Cerebellar nuclear complex (tissue), 1 donor: ENCODE measurements around the gene ATG2A.

Experiments used
- DNase-seq, 2 experiments: peaks; one replicate each; lab custom pipeline; 2025; lab: John Stamatoyannopoulos, UW

Gene ATG2A

DNA sequence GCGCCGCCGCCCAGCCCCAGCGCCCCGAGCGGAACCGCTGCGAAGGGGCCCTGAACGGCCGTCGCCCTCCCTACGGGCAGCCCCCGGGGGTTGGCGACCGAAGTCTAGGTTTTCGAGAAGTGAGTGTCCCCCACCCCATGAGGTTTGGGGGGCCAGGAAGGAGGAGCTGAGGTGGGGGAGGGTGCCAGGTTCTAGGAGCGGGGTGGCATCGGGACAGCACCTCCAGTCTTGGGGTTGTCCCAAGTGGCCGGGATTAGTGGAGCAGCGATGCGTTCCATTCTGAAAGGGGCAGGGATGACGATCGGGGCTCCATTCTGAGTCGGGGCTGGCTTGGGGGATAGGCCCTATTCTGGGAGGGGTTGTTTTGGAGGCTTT lies 7.9 kb upstream of the ATG2A start:
- no peak for DNase-seq

DNA sequence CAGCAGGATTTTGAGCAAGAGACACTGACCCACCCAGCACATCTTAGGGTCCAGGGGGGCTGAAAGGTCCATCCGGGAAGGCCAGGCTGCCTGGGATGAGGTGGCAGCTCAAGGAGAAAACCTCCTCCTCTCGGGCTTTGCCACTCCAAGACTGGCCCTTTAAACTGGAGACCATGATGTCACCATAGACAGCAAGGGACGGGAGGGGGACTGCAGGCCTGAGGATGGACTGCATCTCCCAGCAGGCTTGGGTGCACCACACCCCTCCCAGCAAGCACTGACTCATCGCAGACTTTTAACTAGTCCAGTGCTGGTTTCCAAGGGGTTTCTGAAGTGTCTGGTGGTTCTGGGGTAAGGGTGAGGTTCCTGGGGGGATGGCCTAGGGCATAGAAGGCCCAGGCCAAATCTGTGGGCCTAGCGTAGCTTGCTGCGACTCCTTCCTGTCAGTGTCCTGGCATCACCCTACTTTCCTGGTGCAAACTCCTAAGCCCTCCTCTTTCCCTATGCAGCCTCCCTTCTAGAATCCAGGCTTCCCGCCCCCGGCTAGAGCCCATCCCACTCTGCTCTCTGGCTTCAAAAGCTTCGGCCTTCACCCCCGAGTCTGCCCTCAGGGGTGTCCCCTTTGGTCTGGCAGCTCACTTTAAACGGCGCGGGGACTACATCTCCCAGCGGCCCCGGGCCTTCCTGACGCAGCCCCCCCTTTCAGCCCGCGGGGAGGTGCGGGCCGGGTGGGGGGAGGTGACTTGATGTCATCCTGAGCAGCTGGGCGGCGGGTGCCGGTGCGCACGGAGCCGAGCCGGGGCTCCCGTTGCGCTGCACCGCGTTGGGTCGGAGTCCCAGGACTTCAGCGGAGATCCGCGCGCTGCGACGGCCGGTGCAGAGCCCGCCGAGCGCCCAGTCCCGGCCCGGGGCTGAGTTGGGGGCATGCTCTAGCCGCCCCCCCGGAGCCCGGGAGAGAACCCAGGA lies 7.2 kb upstream of the ATG2A start, which contains the start of gene PPP2R5B:
Gene PPP2R5B (plus strand): TSS at position 746 of the 966 bp plus-strand sequence. CDS start 1,046 bp downstream, outside the sequence.
- DNase-seq, result peak; percentile 97 to 98

DNA sequence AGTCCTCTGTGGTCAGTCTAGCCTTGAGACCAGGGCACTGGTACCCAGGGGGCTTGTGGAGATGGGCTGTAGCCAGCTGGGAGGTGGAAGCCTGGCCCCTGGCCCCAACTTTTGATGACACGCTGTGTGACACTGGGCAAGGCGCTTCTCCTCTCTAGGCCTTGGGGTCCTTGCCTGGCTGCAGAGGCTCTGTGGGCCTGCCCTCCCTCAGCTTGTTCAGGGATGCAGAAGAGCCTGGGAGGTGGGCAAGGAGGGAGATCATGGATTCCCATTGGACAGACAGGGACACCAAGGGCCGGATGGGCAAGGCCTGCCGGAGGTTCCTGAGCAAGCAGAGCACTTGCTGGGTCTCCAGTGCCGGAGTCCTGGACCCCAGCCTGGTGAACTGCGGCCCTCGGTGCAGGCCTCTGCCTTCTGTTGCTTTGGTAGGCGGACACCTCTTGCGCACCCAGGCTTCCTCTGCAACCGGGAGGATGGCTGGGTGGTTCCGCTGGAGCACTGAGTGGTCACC lies 6.2 kb upstream of the ATG2A start:
- DNase-seq, result no peak

DNA sequence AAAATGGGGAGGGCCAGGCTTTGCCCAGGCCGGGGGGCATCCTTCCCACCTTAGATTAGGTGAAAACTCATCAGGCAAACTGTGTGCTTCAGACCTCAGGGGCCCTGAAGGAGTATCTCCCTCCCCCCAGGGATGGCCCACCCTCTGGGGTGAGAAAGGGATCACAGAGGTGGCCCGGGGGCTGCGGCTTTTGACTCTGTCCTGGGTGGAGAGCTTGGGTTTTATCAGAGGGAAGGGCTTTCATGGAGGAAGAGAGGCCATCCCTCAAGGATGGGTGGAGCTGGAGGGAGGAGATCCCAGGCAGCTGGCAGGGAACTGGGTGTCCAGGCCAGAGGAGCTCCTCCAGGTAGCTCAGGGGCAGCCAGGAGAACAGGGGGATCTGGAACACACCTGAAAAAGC lies 4.4 kb upstream of the ATG2A start:
- DNase-seq, result no peak

DNA sequence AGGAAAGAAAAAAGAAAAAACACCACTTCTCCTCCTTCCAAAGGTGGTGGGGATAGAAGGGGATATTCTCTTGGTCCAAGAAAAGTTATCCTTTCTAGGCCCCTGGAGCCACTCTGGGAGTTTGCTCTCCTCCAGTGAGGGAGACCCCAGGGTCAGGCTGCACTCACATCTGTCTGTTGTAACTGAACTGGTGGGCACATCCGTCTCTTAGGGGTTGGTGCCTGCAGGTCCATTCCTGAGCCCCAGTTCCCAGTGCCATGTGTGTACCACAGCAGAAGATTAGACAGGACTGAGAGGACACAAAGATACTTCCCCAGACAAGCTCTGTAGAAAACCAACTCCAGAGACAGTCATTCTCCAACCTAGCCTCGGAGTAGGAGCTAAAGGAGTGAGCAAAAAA lies 3.1 kb upstream of the ATG2A start:
- DNase-seq, result no peak

DNA sequence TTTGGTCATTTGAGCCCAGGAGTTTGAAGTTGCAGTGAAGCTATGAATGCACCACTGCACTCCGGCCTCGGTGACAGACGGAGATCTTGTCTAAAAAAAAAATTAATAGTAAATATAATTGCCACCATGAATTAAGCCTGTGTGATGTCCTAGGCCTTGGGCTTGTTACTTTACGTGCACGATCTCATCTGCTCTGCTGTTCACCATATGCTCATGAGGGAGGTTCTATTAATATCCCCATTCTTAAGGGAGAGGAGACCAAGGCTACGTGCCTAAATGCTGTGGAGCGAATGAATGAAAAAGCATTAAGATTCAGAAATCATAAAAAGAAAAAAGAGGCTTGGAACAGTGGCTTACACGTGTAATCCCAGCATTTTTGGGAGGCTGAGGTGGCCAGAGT lies 2.6 kb upstream of the ATG2A start:
- no peak for DNase-seq

DNA sequence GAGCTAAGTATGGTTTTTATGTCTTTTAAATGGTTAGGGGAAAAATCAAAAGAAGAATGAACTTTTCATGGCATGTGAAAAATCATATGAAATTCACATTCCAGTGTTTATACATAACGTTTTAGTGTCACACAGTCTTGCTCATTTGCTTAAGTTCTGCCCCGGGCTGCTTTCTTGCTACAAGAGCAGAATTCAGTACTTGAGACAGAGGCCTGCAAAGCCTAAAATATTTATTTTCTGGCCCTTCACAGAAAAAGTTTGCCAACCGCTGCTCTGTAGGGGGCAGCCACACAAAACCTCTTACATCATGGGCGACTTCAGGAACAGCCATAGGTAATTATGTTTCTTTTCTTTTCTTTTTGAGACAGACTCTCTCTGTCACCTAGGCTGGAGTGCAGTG lies 1.0 kb upstream of the ATG2A start:
- no peak for DNase-seq

DNA sequence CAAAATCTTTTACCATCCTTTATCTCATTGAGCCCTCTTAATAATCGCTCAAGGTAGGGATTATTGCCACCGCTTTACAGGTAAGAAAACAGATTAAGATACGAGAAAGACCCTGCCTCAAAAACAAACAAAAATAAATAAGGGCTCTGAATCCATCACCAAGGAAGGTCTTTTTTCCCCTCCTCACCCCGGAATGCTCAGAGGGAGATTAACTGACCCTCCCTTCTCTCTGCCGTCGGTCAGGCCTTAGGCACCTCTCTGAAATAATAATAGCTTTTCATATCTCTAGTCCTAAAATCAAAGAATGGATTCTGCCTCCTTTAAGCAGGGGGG lies 620 bp upstream of the ATG2A start:
- no peak for DNase-seq

DNA sequence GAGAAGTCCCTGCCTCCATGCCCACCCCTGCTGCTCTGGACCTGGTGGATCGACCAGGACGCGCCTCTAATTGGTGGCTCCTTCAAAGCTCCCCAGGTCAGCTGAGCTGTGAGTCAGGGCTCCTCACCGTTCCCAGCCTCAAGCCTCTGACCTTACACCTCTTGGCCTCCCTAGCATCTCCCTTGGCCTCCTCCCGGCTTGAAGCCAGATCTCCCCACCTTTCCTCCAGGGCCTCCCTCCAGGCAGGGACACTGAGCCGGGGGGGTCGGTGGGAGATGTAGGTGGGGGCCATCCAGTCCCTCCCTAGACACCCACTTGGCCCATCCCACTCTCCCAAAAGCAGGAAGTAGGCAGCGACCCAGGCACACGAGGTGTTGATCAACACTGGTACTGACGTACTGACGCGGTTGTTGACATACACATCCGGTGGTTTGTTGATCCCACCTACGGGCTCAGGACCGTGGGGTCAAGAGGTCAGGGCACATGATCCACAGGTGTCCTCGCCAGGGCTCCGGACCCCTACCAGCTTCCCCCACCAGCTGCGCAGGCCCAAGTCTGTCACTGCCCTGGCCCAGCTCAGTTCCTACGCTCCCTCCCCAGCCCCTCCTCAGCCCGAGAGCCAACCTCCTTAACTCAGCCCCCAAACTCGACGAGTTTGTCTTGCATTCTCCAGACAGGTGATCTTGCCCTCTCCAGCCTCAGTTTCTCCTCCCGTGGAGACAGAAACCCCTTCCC lies 802 bp downstream of the ATG2A start:
- no peak for DNase-seq

DNA sequence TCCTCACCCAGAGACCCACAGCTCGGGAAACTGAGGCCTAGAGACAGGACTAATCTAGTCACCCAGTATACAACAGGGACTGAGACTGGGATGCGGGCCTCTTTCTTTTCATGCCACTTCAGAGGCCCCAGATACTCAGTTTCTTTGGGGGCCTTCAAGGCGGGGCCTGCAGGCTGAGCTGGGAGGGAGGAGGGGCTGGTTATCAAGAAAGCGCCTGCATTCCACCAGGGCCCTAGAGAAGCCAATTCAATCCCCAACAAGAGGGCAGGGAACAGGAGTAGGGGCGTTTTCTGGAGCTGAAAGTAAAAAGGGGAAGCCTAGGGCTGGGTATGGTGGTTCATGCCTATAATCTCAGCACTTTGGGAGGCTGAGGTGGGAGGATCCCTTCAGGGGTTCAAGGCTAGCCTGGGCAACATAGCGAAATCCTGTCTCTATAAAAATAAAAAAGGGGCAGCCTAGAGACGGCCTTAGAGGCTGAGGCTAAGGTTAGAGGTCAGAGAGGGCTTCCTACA lies 1.6 kb downstream of the ATG2A start:
- no peak for DNase-seq

DNA sequence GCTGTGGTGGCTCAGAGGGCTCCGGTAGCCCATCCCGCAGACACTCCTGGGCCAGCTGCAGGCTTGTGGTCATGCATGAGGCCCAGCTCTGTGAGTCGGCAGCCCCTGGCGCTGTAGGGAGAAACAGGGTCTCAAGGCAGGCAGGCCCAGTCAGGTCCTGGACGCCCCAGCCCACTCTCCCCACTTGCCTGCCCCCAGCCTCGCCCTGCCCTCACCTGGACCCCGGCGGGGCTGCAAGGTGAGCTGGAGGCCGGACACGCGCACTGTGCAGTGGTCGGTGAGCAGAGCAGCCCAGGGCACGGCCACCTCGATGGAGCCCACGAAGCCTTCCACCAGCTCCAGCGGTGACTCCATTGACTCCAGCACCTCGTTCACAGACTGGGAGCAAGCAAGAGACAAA lies 2.9 kb downstream of the ATG2A start:
- no peak for DNase-seq

DNA sequence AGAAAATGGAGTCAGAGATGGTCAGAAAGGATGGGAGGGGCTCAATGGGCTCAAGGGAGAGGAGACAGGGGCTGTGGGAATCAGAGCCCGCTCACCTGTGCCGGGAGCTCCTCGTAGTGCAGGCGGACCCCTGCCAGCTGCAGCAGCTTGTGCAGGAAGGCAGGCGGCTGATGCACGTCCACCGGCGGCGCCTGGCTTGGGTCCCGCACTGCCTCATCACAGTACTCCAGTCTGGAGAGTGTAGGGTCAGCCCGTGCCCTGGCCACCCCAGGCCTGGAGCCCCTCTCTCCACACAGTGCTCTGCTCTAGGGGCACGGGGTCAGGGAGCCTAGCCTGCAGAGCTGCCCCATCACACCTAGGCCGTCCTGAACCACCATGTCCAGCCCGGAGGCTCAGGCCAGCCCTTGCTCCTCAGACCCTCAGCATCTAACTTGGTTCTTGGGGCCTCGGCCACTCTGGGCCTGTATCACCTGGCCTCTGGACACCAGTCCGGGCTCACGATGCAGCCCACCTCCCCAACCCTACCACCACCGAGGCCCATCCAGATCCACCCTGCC lies 3.8 kb downstream of the ATG2A start:
- DNase-seq, result no peak

DNA sequence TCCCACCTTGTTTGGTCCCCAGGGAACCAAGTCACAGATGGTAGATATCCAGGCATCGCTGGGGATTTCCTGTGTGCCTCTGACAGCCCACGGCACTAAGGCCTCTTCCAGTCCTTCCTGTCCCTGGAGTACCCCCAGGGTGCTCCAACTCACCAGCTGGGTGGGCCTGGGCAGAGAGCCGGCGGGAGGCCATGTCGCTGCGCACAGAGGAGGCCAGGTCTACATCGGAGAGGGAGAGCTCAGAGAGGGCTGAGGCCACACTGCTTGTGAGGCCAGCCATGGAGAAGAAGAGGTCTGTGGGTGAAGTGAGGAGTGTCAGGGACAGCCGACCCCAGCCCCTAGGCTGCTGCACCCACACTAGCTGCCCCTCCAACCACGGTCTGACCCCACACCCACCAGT lies 5.3 kb downstream of the ATG2A start:
- DNase-seq, result no peak

DNA sequence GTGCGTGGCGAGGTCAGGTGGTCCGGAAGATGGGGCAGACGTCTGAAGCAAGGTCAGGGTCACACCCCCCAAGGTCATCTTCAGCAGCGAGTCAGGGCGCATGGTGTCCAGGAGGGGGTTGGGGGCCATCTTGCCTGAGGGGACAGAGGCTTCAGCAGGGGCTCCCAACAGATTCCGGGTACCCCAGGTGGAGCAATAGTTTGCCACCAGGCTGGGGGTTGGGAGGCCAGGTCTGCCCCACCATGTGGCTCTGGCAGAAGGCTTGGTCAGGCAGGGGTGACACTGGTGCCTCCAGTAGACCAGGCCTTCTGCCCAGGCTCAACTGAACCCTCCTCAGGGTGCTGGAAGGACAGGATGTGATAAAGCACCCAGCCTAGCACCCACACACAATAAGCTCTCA lies 5.9 kb downstream of the ATG2A start:
- no peak for DNase-seq

DNA sequence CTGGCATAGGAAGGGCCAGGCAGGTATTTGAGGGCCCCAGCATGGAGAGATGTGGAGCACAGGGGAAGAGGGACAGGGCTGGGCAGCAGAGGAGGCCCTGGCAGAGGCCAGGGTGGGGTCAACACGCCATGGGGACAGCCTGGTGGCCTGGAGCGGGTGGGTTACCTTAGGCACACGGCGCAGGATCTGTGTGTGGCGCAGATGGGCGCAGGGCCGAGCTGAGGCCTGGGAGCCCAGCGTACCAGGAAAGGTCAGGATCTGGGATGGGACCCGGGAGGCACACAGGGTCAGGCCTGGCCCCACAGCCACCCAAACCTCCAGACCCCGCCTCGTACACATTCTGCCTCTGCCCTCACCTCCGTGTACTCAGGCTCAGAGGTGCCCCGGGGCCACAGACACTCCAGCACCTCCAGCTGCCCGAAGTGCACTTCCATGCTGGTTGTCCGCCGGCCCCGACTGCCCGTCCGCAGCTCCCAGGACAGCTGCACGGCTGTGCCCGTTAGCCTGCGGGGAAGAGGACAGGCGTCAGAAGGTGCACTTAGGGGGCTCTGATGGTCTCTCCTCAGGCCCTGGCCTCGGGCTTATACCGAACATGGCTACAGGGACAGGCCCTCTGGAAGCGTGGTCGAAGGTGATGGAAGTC lies 6.4 kb downstream of the ATG2A start:
- DNase-seq, result no peak

DNA sequence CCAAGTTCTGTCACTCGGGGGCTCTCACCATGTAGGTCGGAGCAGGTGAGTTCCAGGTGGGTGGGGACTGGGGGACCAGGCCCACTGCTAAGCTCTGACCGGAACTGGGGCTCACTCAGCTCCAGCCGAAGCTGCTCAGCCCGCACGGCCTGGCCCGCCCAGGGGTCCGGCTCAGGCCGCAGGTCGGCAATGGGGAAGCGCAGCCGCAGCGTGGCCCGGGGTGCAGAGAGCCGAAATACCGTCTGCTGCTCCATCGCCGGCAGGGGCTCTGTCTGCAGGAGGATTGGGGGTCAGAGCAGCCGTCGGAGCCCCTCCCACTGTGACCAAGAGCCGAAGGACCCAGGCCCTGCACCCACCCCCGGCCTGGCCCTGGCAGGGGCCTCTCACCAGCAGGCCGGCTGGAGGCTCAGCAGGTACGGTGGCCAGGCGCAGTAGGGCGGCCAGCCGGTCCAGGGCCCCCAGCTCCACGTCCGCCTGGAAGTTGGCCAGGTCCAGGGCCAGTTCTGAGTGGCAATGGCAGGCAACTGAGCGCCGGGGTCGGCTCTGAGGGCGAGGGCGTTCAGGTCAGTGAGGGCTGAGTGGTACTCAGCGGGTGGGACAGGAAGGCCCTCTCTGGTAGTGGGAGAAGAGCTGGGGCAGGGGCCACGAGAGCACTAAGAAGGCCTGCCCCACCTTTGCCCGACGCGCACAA lies 7.2 kb downstream of the ATG2A start:
- DNase-seq, result no peak

DNA sequence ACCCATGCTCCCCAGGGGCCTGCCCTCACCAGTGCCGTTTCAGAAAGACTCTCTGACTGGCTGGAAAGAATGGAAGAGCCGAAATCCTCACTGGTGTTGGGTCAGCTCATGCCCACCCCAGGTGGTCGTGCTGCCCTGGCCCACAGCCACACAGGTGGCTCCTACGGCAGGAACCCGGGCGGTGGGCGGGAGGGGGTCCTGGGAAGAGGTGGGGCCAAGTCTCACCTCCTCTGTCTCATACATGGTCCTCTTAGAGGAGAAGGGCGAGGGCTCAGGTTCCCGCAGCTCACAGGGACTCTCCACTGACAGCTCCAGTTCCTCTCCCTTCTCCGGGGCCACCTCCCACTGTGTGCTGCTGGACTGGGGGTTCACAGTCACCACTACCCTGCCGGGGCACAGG lies 8.2 kb downstream of the ATG2A start:
- DNase-seq, result no peak

DNA sequence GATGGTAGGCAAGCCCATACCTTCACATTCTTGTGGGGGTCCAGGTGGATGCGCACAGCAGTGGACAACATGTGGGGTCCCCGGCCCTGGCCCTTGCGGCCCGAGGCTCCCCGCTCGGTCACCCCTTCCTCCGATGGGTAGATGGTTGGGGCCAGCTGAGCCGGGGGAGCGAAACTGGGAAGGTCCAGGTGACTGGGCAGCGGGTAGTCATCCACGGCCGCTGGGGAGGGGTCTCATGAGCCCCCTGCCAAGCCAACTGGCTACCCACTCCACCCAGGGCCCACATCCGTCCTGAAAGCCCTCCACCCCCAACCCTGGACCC lies 10.7 kb downstream of the ATG2A start:
- no peak for DNase-seq

DNA sequence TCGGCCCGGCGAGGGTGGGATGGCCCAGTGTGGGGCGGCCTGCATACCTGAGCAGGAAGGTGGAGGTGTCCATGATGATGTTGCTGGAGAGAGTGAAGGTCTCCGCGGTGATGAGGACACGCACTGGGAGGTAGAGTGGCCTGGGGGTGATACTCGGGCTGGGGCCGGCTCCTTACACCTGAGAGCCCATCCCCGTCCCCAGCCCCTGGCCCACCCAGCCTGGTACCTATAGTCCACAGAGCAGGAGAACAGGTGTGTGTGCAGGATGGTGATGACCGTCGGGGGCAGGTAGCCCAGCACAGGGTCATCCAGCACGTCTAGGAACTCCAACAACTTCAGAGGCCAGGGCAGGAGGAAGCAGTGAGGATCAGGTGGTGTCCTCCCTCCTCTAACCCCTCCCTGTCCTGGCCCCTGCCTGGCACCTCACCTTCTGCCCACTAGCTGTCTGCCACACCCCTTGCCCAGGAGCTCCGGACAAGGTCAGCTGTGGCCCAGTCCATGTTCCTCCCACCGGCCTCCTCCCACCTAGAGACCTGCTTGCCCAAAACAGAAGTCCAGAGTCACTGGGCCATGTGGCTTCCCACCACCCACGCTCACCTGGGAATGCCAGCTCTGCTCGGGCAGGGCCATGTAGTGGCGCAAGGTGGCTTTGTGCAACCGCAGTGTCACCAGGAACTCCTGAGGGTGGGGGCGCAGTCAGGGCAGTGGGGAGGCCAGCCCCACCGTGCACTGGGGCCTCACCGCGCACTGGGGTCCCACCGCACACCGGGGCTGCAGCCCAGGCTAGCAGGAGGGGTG lies 11.3 kb downstream of the ATG2A start:
- no peak for DNase-seq

DNA sequence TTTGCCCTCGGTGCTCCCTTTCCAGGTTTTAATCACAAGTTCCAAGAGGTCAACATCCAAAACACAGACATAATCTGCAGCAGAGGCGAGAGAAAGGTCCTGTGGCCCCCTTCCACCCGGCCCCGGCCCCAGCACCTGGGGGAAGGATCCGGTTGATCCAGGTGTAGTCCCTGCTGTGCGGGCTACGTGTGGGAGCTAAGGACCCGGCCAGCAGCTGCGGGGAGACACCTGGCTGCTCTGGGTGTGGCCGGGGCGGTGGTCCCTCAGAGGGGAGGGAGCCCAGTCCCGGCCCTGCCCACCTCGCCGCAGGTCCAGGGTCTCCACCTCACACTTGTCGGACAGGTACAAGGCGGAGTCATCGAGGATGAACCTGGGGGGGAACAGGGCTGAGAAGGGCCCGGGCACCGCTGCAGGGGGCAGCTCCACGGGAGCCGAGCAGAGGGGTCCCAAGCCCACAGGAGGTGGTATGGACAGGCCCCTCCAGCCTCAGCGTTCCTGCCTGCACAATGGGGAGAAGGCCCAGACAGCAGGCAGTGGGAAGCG lies 13.6 kb downstream of the ATG2A start:
- DNase-seq, result no peak
